HEK293T (cell line): ENCODE measurements around the gene HMGXB4.

ENCODE experiments used
- CTCF ChIA-PET: fragments of 350-600 bp; formaldehyde crosslinking; extraction: SDS; loops from one replicate; lab custom pipeline; 2021; ENCODE audit warnings: antibody characterized with exemption, inconsistent platforms; lab: Yijun Ruan, JAX
- POLR2A ChIA-PET: fragments of 350-600 bp; formaldehyde crosslinking; extraction: SDS; loops from one replicate; lab custom pipeline; 2020; ENCODE audit warnings: antibody characterized with exemption, inconsistent platforms; lab: Yijun Ruan, JAX
- DNase-seq: peaks from one replicate; pipeline ENCODE4 v3.0.0; 2012; ENCODE audit warnings: mixed read lengths; ENCODE audit errors: extremely low spot score
- ARNT ChIP-seq: fragments of 450-650 bp; IDR thresholded peaks from 2 replicates; pipeline ENCODE4 v1.6.1; 2017; ENCODE audit warnings: mild to moderate bottlenecking
- BHLHE40 ChIP-seq: fragments of 450-650 bp; IDR thresholded peaks from 2 replicates; pipeline ENCODE4 v1.6.1; 2016; ENCODE audit warnings: mild to moderate bottlenecking, moderate library complexity, borderline replicate concordance
- CTBP1 ChIP-seq: fragments of 450-650 bp; IDR thresholded peaks from 2 replicates; pipeline ENCODE4 v1.6.1; 2016; ENCODE audit warnings: borderline replicate concordance
- ELF4 ChIP-seq: fragments of 450-650 bp; IDR thresholded peaks from 2 replicates; pipeline ENCODE4 v1.6.1; 2017; ENCODE audit warnings: antibody characterized with exemption
- FOXA1 ChIP-seq: fragments of 450-650 bp; IDR thresholded peaks from 2 replicates; pipeline ENCODE4 v1.6.1; 2016; ENCODE audit warnings: mild to moderate bottlenecking
- FOXK2 ChIP-seq: fragments of 450-650 bp; IDR thresholded peaks from 2 replicates; pipeline ENCODE4 v1.6.1; 2016; ENCODE audit warnings: mild to moderate bottlenecking
- FOXM1 ChIP-seq: fragments of 450-650 bp; IDR thresholded peaks from 2 replicates; pipeline ENCODE4 v1.6.1; 2017; ENCODE audit warnings: mild to moderate bottlenecking, borderline replicate concordance
- HDGF ChIP-seq: fragments of 450-650 bp; IDR thresholded peaks from 2 replicates; pipeline ENCODE4 v1.6.1; 2017; ENCODE audit warnings: antibody characterized with exemption, borderline replicate concordance
- L3MBTL2 ChIP-seq: fragments of 450-650 bp; conservative IDR thresholded peaks from 2 replicates; pipeline ENCODE4 v1.6.1; 2016; ENCODE audit warnings: mild to moderate bottlenecking
- LEF1 ChIP-seq: fragments of 450-650 bp; IDR thresholded peaks from 2 replicates; pipeline ENCODE4 v1.6.1; 2017; ENCODE audit warnings: mild to moderate bottlenecking, borderline replicate concordance
- NFRKB ChIP-seq: fragments of 450-650 bp; IDR thresholded peaks from 2 replicates; pipeline ENCODE4 v1.6.1; 2016; ENCODE audit warnings: mild to moderate bottlenecking, moderate library complexity
- SP1 ChIP-seq: fragments of 450-650 bp; IDR thresholded peaks from 2 replicates; pipeline ENCODE4 v1.6.1; 2017
- SUZ12 ChIP-seq: fragments of 450-650 bp; IDR thresholded peaks from 2 replicates; pipeline ENCODE4 v1.6.1; 2016; ENCODE audit warnings: mild to moderate bottlenecking
- TARDBP ChIP-seq: fragments of 450-650 bp; IDR thresholded peaks from 2 replicates; pipeline ENCODE4 v1.6.1; 2016
- ZNF384 ChIP-seq: fragments of 450-650 bp; IDR thresholded peaks from 2 replicates; pipeline ENCODE4 v1.6.1; 2016
- TF ChIP-seq, protein P1 (sequence below): fragments of 450-650 bp; IDR thresholded peaks from 2 replicates; pipeline ENCODE4 v1.6.1; 2016

Gene HMGXB4

DNA sequence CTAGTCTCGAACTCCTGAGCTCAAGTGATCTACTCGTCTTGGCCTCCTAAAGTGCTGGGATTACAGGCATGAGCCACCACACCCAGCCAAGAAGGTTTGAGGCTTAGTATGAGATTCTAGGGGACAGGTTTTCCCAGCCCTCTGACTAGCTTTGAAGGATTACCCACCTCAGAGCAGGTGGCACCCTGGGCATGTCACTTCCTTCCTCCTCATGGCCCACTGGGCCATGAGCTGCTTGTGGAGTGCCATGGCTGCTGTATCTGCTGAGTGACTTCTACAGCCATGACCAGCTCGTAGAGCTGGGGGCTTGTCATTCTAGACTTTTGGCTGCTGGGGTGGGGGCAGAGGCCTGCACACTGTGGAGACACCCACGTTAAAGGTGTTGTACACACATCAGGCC, 67.5 kb downstream of the HMGXB4 start:
- TF ChIP-seq LEF1 (no peak), L3MBTL2 (no peak), HDGF (no peak), FOXA1 (no peak), FOXK2 (no peak), SUZ12 (no peak), TARDBP (no peak), ELF4 (no peak), ARNT (no peak), FOXM1 (no peak), SP1 (no peak), BHLHE40 (no peak), NFRKB (no peak), ZNF384 (no peak), CTBP1 (no peak)
- TF ChIP-seq, protein P1, sequence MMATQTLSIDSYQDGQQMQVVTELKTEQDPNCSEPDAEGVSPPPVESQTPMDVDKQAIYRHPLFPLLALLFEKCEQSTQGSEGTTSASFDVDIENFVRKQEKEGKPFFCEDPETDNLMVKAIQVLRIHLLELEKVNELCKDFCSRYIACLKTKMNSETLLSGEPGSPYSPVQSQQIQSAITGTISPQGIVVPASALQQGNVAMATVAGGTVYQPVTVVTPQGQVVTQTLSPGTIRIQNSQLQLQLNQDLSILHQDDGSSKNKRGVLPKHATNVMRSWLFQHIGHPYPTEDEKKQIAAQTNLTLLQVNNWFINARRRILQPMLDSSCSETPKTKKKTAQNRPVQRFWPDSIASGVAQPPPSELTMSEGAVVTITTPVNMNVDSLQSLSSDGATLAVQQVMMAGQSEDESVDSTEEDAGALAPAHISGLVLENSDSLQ = no peak
- ChIA-PET CTCF (no interaction called here), POLR2A (interaction anchor here (1.3 kb wide), 1 partner anchor 25 kb away, joined by 4 read pairs; the partner anchor contains the start of gene TOM1)
- no peak for DNase-seq

DNA sequence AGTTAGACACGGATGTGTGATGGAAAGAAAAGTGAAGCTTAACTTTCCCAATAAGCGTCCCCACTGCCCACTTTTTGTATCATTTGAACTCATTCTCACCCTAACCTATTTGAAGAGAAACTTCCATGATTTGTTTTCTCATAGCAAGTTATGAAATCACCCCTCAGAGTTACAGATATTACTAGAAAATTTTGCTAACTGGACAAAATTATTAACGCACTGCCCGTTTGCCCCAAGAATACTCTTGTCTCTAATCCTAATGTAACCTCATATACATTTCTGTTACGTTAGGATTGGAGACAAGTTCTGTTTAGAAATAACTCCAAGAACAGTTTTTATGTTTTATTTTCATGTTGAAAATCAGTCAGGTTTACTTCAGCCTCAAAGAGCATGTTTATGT, 67.9 kb downstream of the HMGXB4 start:
- CTCF ChIA-PET = no interaction called here

DNA sequence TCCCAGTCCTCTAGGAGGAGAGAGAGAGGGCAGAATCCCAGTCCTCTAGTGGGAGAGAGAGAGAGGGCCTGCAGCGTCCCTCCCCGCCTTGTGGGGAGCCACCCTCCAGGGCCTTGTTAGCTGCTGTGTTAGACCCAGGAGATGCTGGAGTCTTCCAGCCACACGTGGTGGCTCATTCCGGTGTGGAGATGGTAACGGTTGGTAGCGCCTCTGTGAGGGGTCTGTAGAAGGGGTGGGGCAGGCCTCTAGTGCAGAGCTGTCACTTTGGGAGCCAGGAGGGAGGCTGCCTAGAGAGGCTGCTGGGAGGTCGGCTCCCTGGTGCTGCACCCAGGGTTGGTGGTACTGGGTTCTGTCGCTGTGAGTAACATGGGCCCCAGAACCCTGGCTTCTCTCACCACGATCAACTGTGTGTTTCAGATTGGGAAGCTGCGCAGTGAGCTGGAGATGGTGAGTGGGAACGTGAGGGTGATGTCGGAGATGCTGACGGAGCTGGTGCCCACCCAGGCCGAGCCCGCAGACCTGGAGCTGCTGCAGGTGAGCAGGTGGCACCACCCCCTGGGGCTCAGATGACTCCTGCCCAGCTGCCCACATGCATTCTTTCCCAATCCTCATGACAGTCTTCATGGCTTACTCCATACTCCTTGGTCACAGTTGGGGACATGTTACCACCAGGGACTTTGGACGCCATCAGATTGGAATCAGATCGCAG, 69.7 kb downstream of the HMGXB4 start:
- TF ChIP-seq LEF1 (no peak), FOXK2 (no peak), FOXA1 (no peak), TARDBP (no peak)
- CTCF ChIA-PET = no interaction called here
- DNase-seq = no peak
- POLR2A ChIA-PET = no interaction called here

More for the DNA sequence above, 67.9 kb downstream of the HMGXB4 start:
- no peak for DNase-seq
- POLR2A ChIA-PET = interaction anchor here (1.3 kb wide), 1 partner anchor 26 kb away, joined by 4 read pairs; the partner anchor contains the start of gene TOM1
- TF ChIP-seq HDGF (no peak), ELF4 (no peak), BHLHE40 (no peak), CTBP1 (no peak), ZNF384 (no peak), SUZ12 (no peak), TARDBP (no peak), SP1 (no peak), ARNT (no peak), FOXA1 (no peak), FOXK2 (no peak), FOXM1 (no peak), LEF1 (no peak), NFRKB (no peak)
- TF ChIP-seq, protein P1 = no peak

DNA sequence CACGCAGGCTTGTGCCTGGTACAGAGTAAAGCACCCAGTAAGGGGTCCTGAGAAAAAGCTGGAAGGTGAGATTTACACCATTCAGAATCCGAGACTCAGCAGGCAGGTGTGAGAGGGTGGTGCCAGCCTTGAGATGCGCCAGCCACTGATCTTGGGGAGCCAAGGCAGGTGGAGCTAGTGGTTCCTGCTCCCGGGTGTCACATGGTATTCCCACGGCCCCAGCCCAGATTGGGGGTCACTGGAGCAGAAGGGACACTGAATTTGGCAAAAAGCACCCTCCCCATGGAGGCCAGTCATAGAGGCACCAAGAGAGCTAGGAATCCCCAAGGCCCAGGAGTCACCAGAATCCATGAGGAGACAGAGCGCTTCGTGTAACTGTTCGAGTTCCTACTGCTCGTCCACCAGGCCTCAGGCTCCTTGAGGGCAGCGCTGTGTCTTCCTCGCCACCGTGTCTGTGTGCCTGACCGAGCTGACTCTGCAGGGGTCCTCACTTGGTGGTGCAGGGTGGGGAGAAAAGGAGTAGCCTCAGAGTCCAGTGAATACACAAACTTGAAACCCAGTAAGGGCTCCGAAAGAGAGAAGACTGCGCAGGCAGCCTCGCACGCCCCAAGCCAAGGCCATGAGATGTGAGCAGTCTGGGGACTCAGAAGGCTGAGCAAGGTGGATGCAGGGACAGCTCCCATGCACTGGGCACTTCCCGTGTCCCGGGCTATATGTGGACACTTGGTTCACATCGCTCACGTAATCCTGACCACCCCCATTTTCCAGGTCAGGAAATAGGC, 70.6 kb downstream of the HMGXB4 start:
- TF ChIP-seq BHLHE40 = no peak
- no peak for TF ChIP-seq SP1
- TF ChIP-seq NFRKB = no peak
- TF ChIP-seq CTBP1 = no peak
- TF ChIP-seq FOXA1 = no peak
- no peak for TF ChIP-seq L3MBTL2
- no peak for TF ChIP-seq HDGF
- TF ChIP-seq LEF1 = no peak
- TF ChIP-seq ZNF384 = no peak
- TF ChIP-seq FOXK2 = no peak
- TF ChIP-seq ARNT = no peak
- no peak for TF ChIP-seq FOXM1
- TF ChIP-seq SUZ12 = no peak
- no peak for TF ChIP-seq ELF4
- TF ChIP-seq, protein P1 = no peak
- TF ChIP-seq TARDBP = no peak
- ChIA-PET CTCF (no interaction called here), POLR2A (no interaction called here)
- no peak for DNase-seq

DNA sequence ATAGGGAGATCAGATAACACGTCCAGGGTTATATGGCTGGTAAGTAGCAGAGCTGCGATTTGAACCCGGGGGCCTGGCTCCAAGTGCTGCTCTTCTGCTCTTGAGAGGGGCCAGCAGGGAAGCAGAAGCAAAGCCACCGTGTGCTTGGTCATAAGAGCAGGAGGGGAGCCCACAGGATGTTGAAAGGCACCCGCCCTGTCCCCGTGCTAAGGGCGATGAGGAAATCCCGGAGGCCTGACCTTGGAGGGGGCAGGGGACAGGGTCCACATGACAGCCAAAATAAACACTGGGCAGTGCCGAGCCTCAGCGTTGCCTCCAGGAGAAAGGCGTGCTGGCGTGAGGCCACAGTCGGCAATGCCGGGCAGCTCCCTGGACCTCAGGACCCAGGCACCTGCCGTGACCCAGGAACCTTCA, 71.2 kb downstream of the HMGXB4 start:
- CTCF ChIA-PET = no interaction called here
- no peak for DNase-seq
- POLR2A ChIA-PET = no interaction called here
- TF ChIP-seq ELF4 = no peak
- TF ChIP-seq SP1 = no peak
- no peak for TF ChIP-seq SUZ12

DNA sequence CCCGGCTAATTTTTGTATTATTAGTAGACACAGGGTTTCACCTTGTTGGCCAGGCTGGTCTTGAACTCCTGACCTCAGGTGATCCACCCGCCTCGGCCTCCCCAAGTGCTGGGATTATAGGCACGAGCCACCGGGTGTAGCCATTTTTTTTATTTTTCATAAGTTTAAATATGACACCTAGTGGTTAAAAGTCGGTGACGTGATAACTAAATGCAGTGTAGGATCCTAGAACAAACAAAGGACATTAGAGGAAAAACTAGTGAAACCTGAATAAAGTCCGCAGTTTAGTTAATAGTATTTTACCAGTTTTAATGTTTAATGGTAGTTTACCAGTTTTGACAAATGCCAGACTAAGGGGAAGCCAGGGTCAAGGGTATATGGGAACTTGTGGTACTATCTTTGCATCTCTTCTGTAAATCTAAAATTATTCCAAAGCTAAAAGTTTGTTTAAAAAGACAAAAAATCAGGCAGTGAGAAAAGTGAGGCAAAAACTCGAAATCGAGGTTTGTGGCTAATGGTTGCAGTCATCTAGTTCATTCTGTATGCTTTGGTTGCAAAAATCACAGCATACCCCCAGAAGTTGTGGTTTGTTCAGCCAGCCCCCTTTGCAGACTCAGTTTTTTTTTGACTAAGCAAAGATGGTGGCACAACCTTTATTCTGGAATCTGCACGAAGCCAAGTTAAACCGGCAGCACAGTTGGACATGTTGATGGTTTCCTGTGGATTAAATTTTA, 72.0 kb downstream of the HMGXB4 start:
- no peak for DNase-seq
- ChIA-PET CTCF (no interaction called here), POLR2A (no interaction called here)
- TF ChIP-seq LEF1 = no peak
